SU-DHL-6 (cell line): ENCODE measurements around the gene BBS2.

Experiments
- H2AFZ ChIP-seq: fragments of 200-600 bp; sonication (generic); 2 replicates; pipeline ENCODE4 v1.6.1; 2014; ENCODE audit warnings: low read depth, mild to moderate bottlenecking, moderate library complexity, mixed read lengths, antibody characterized with exemption, low read length; ENCODE audit not compliant: severe bottlenecking
- H3F3A ChIP-seq: fragments of 200-600 bp; shearing (Covaris generic); 2 replicates; pipeline ENCODE4 v1.6.0; 2016; ENCODE audit warnings: antibody characterized with exemption, mild to moderate bottlenecking; ENCODE audit not compliant: insufficient read depth
- H3K27ac ChIP-seq: fragments of 200-600 bp; sonication (generic); 2 replicates; pipeline ENCODE4 v1.5.1; 2016; ENCODE audit warnings: low read depth, mild to moderate bottlenecking, low read length, moderate library complexity, mixed read lengths
- H3K27me3 ChIP-seq: fragments of 200-600 bp; sonication (generic), shearing (Covaris generic); 2 replicates; pipeline ENCODE4 v1.6.0; 2014; ENCODE audit warnings: mild to moderate bottlenecking, low read length
- H3K36me3 ChIP-seq: fragments of 200-600 bp; sonication (generic); 2 replicates; pipeline ENCODE4 v1.6.1; 2014; ENCODE audit warnings: mild to moderate bottlenecking, low read length, mixed read lengths
- H3K4me2 ChIP-seq: fragments of 300-600, 200-600 bp; shearing (Covaris generic), sonication (generic); 2 replicates; pipeline ENCODE4 v1.6.0; 2014; ENCODE audit warnings: low read length, low read depth, mild to moderate bottlenecking; ENCODE audit not compliant: poor library complexity, severe bottlenecking
- H3K4me3 ChIP-seq: fragments of 200-600 bp; sonication (generic); 2 replicates; pipeline ENCODE4 v1.5.1; 2014; ENCODE audit warnings: antibody characterized with exemption, low read length, mild to moderate bottlenecking, mixed read lengths; ENCODE audit not compliant: insufficient read depth, poor library complexity, severe bottlenecking
- H3K79me2 ChIP-seq: fragments of 200-600 bp; sonication (generic); 2 replicates; pipeline ENCODE4 v1.6.1; 2014; ENCODE audit warnings: mild to moderate bottlenecking, low read length, moderate library complexity; ENCODE audit not compliant: insufficient read depth
- H3K9ac ChIP-seq: fragments of 200-600 bp; sonication (generic); 2 replicates; pipeline ENCODE4 v1.7.0; 2014; ENCODE audit warnings: mild to moderate bottlenecking, low read length
- H3K9me2 ChIP-seq: fragments of 200-600 bp; sonication (generic); replicated peaks from 2 replicates; pipeline ENCODE4 v1.6.1; 2014; ENCODE audit warnings: low read length; ENCODE audit not compliant: insufficient read depth
- H3K9me3 ChIP-seq: fragments of 200-600 bp; sonication (generic); 2 replicates; pipeline ENCODE4 v1.6.1; 2014; ENCODE audit warnings: low read length, mixed read lengths; ENCODE audit not compliant: insufficient read depth
- H4K20me1 ChIP-seq: fragments of 200-600 bp; sonication (generic); 2 replicates; pipeline ENCODE4 v1.6.1; 2014; ENCODE audit warnings: low read depth, mild to moderate bottlenecking, antibody characterized with exemption, low read length, moderate library complexity, mixed read lengths
- CTCF ChIP-seq: fragments of 200-600 bp; sonication (generic); IDR thresholded peaks from one replicate; pipeline ENCODE4 v1.5.1; 2017; ENCODE audit warnings: antibody characterized with exemption, mild to moderate bottlenecking, low read length, moderate library complexity; ENCODE audit not compliant: insufficient read depth, poor library complexity, severe bottlenecking
- EZH2phosphoT487 ChIP-seq: fragments of 200-600 bp; sonication (generic), shearing (Covaris generic); conservative IDR thresholded peaks from 2 replicates; pipeline ENCODE4 v1.6.1; 2018; ENCODE audit warnings: mild to moderate bottlenecking, antibody characterized with exemption, low read length, moderate library complexity, mixed read lengths

Gene BBS2

GRCh38 chr16:56549161-56549560, 29.3 kb upstream of the BBS2 start:
- Histone ChIP-seq H3K4me3 (no peak overlapping the region), H3K27ac (no peak overlapping the region), H3K79me2 (no peaks in the 10 kb centered on the region), H3K9ac (no peak overlapping the region), H3K4me2 (no peak overlapping the region), H3F3A (no peaks in the 10 kb centered on the region), H3K9me2 (no peaks in the 10 kb centered on the region), H3K36me3 (no peaks in the 10 kb centered on the region), H3K27me3 (no peaks in the 10 kb centered on the region), H3K9me3 (no peaks in the 10 kb centered on the region), H4K20me1 (no peaks in the 10 kb centered on the region), H2AFZ (no peak overlapping the region)
- TF ChIP-seq CTCF (no peak), EZH2phosphoT487 (no peak)

- H3K4me3 ChIP-seq, result no peak overlapping the region
- H3K27me3 ChIP-seq, result no peaks in the 10 kb centered on the region
- no peaks in the 10 kb centered on the region for H3K79me2 ChIP-seq
- H4K20me1 ChIP-seq, result no peaks in the 10 kb centered on the region
- TF ChIP-seq EZH2phosphoT487 (no peak), CTCF (no peak)
- no peak overlapping the region for H3K27ac ChIP-seq
- no peaks in the 10 kb centered on the region for H3K9me3 ChIP-seq
- no peak overlapping the region for H3K4me2 ChIP-seq
- no peaks in the 10 kb centered on the region for H3K9me2 ChIP-seq
- H3K9ac ChIP-seq, result no peak overlapping the region
- H3K36me3 ChIP-seq, result no peaks in the 10 kb centered on the region
- no peaks in the 10 kb centered on the region for H3F3A ChIP-seq
- H2AFZ ChIP-seq, result no peak overlapping the region
Observed at GRCh38 chr16:56547949-56548567, 28.2 kb upstream of the BBS2 start.

- no peaks in the 10 kb centered on the region for H3K27me3 ChIP-seq
- H3K79me2 ChIP-seq, result no peaks in the 10 kb centered on the region
- no peak for TF ChIP-seq CTCF
- TF ChIP-seq EZH2phosphoT487, result no peak
- no peaks in the 10 kb centered on the region for H4K20me1 ChIP-seq
- H3K9ac ChIP-seq, result no peak overlapping the region
- no peaks in the 10 kb centered on the region for H3K9me3 ChIP-seq
- H3K27ac ChIP-seq, result no peak overlapping the region
- H3K9me2 ChIP-seq, result no peaks in the 10 kb centered on the region
- no peaks in the 10 kb centered on the region for H3F3A ChIP-seq
- no peak overlapping the region for H3K4me2 ChIP-seq
- no peak overlapping the region for H3K4me3 ChIP-seq
- no peaks in the 10 kb centered on the region for H3K36me3 ChIP-seq
- no peak overlapping the region for H2AFZ ChIP-seq
Observed at GRCh38 chr16:56547120-56547948, 27.5 kb upstream of the BBS2 start.
